Thyroid gland (tissue), 4 donors: ENCODE results near the gene PRKCE.

Experiments used
- CTCF ChIP-seq, 6 experiments: fragments of 200-600 bp in 3 of 6; fragments of 450-650 bp in 3 of 6; sonication (generic) in 3 of 6; IDR thresholded peaks; one replicate each; pipeline ENCODE4 v1.5.1; 2016 to 2019; ENCODE audit warnings: antibody characterized with exemption in 6 of 6, mild to moderate bottlenecking in 2 of 6, inconsistent platforms in 1 of 6, moderate library complexity in 1 of 6
- POLR2A ChIP-seq, 2 donors: fragments of 450-650 bp; IDR thresholded peaks; one replicate each; pipeline ENCODE4 v1.6.1; 2017; ENCODE audit warnings: antibody characterized with exemption in 2 of 2, mild to moderate bottlenecking in 2 of 2, moderate library complexity in 1 of 2

- TF ChIP-seq CTCF (IDR thresholded peaks at IDR 0.05), result no peak
- no peak for TF ChIP-seq POLR2A (IDR thresholded peaks at IDR 0.05)
These were observed 178.8 kb downstream of the PRKCE start for GRCh38 chr2:45830322-45830721.
